Germinal center (tissue), 1 donor: ENCODE results near the gene DUSP12.

Experiments used
- DNase-seq: peaks from one replicate; pipeline ENCODE4 v3.0.0; 2012; ENCODE audit warnings: mixed read lengths, low spot score

DUSP12 gene

GRCh38 chr1:161770250-161770649 lies 20.7 kb downstream of the DUSP12 start:
- DNase-seq = no peak

- no peak for DNase-seq
These were observed 21.6 kb downstream of the DUSP12 start for GRCh38 chr1:161771161-161771560.

GRCh38 chr1:161771973-161772372 lies 22.4 kb downstream of the DUSP12 start:
- no peak for DNase-seq

GRCh38 chr1:161772397-161772796 lies 22.8 kb downstream of the DUSP12 start:
- DNase-seq = no peak

GRCh38 chr1:161773791-161774190 lies 24.2 kb downstream of the DUSP12 start:
- no peak for DNase-seq

- DNase-seq = no peak
These were observed 27.7 kb downstream of the DUSP12 start for GRCh38 chr1:161777261-161777660.

- no peak for DNase-seq
These were observed 28.9 kb downstream of the DUSP12 start for GRCh38 chr1:161778522-161778921.

GRCh38 chr1:161779393-161779792 lies 29.8 kb downstream of the DUSP12 start:
- no peak for DNase-seq

GRCh38 chr1:161781995-161782394 lies 32.4 kb downstream of the DUSP12 start:
- no peak for DNase-seq

- no peak for DNase-seq
These were observed 33.3 kb downstream of the DUSP12 start for GRCh38 chr1:161782886-161783285.

- no peak for DNase-seq
These were observed 35.4 kb downstream of the DUSP12 start for GRCh38 chr1:161784968-161785367.

- no peak for DNase-seq
These were observed 37.8 kb downstream of the DUSP12 start for GRCh38 chr1:161787355-161787754.

- DNase-seq = no peak
These were observed 41.2 kb downstream of the DUSP12 start for GRCh38 chr1:161790587-161791317.

- DNase-seq = no peak
These were observed 42.5 kb downstream of the DUSP12 start for GRCh38 chr1:161791904-161792655.

GRCh38 chr1:161792740-161793139 lies 43.2 kb downstream of the DUSP12 start:
- DNase-seq = peak; percentile 22

GRCh38 chr1:161799792-161800191 lies 50.2 kb downstream of the DUSP12 start:
- no peak for DNase-seq

- no peak for DNase-seq
These were observed 52.4 kb downstream of the DUSP12 start for GRCh38 chr1:161801955-161802354.

GRCh38 chr1:161803181-161803580 lies 53.6 kb downstream of the DUSP12 start:
- DNase-seq = no peak

GRCh38 chr1:161805399-161806197 lies 56.0 kb downstream of the DUSP12 start:
- DNase-seq = no peak
